HepG2 (cell line): ENCODE results near the gene MED20. TPM values are rescaled to one million over a fixed set of nuclear protein-coding genes. Genes with fewer than 3 reads are reported as not detected.
A peak's percentile ranks its signal among the peaks of the same experiment; 100 is the strongest.

Source experiments
- CBX1 ChIP-seq: IDR thresholded peaks from one replicate; pipeline ENCODE4 v1.6.1; 2016; ENCODE audit warnings: antibody characterized with exemption, low read depth
- GZF1 ChIP-seq: sonication (generic); formaldehyde crosslinking; IDR thresholded peaks from 2 replicates; pipeline ENCODE4 v1.5.1; 2020; ENCODE audit warnings: mild to moderate bottlenecking, missing genetic modification reagents
- RARG ChIP-seq: sonication (generic); formaldehyde crosslinking; IDR thresholded peaks from 2 replicates; pipeline ENCODE4 v1.4.0; 2020; ENCODE audit warnings: low read depth, mild to moderate bottlenecking, missing genetic modification reagents
- THAP11 ChIP-seq: IDR thresholded peaks from 2 replicates; pipeline ENCODE4 v1.6.1; 2016; ENCODE audit warnings: missing biosample characterization, missing genetic modification reagents
- YY1 ChIP-seq: IDR thresholded peaks from 2 replicates; pipeline ENCODE4 v1.6.1; 2011; ENCODE audit warnings: low read length, low read depth, moderate library complexity, mild to moderate bottlenecking; ENCODE audit not compliant: insufficient read depth, insufficient replicate concordance
- ZBTB21 ChIP-seq: sonication (generic); formaldehyde crosslinking; IDR thresholded peaks from 2 replicates; pipeline ENCODE4 v1.4.0; 2020; ENCODE audit warnings: missing genetic modification reagents
- ZBTB7B ChIP-seq: sonication (generic); formaldehyde crosslinking; IDR thresholded peaks from 2 replicates; pipeline ENCODE4 v1.4.0; 2020; ENCODE audit warnings: missing genetic modification reagents
- ZNF562 ChIP-seq: sonication (generic); formaldehyde crosslinking; IDR thresholded peaks from 2 replicates; pipeline ENCODE4 v1.8.0; 2022; ENCODE audit warnings: missing genetic modification reagents, borderline replicate concordance
- ZNF564 ChIP-seq: sonication (generic); formaldehyde crosslinking; IDR thresholded peaks from 2 replicates; pipeline ENCODE4 v1.8.1; 2023; ENCODE audit warnings: mild to moderate bottlenecking, missing genetic modification reagents
- ZNF703 ChIP-seq: sonication (generic); formaldehyde crosslinking; IDR thresholded peaks from 2 replicates; pipeline ENCODE4 v1.5.1; 2020; ENCODE audit warnings: missing genetic modification reagents, mild to moderate bottlenecking, moderate library complexity, borderline replicate concordance
- ZNF878 ChIP-seq: sonication (generic); formaldehyde crosslinking; IDR thresholded peaks from 2 replicates; pipeline ENCODE4 v1.8.1; 2023; ENCODE audit warnings: mild to moderate bottlenecking, missing genetic modification reagents, moderate library complexity
- polyA plus RNA-seq, 8 experiments: library from polyadenylated mRNA; depleted of rRNA in 3 of 8; stranded (reverse) in 7 of 8; unstranded in 1 of 8; fragments of >200 nt; fragmentation: Illumina TruSeq in 4 of 8; extraction: Trizol in 4 of 8; gene quantifications; 2 replicates each; pipeline versions ENCODE4 v1.2.1 to v1.2.3, GENCODE V29; 2011 to 2016; ENCODE audit warnings: low read depth in 4 of 8, missing spikeins in 1 of 8, mixed read lengths in 1 of 8; ENCODE audit not compliant: insufficient read depth in 1 of 8
- total RNA-seq, 5 experiments: library from RNA; depleted of rRNA; stranded (reverse); fragments of >200 nt; fragmentation: Illumina TruSeq; extraction: Trizol; gene quantifications; 2 replicates each; pipeline ENCODE4 v1.2.3, GENCODE V29; 2016; ENCODE audit warnings: low read depth in 1 of 5
- TF ChIP-seq, protein P1 (sequence below), 2 experiments: fragments of 450-650 bp in 1 of 2; sonication (generic) in 1 of 2; formaldehyde crosslinking in 1 of 2; IDR thresholded peaks; 2 replicates each; pipeline versions ENCODE4 v1.6.1 to v1.8.0; 2016 to 2022; ENCODE audit warnings: antibody characterized with exemption in 1 of 2, mild to moderate bottlenecking in 1 of 2, missing genetic modification reagents in 1 of 2
- TF ChIP-seq, protein P2 (sequence below): IDR thresholded peaks from 2 replicates; pipeline ENCODE4 v1.6.1; 2016; ENCODE audit warnings: control low read depth
- TF ChIP-seq, protein P3 (sequence below): IDR thresholded peaks from 2 replicates; pipeline ENCODE4 v1.6.1; 2018; ENCODE audit warnings: missing genetic modification reagents

Gene MED20
- total and polyA plus RNA-seq, 2 of the 13 experiments (the other 11 are each of a cell fraction or from before 2014, with no cell fraction given), result 28.1 to 41.1 TPM

DNA sequence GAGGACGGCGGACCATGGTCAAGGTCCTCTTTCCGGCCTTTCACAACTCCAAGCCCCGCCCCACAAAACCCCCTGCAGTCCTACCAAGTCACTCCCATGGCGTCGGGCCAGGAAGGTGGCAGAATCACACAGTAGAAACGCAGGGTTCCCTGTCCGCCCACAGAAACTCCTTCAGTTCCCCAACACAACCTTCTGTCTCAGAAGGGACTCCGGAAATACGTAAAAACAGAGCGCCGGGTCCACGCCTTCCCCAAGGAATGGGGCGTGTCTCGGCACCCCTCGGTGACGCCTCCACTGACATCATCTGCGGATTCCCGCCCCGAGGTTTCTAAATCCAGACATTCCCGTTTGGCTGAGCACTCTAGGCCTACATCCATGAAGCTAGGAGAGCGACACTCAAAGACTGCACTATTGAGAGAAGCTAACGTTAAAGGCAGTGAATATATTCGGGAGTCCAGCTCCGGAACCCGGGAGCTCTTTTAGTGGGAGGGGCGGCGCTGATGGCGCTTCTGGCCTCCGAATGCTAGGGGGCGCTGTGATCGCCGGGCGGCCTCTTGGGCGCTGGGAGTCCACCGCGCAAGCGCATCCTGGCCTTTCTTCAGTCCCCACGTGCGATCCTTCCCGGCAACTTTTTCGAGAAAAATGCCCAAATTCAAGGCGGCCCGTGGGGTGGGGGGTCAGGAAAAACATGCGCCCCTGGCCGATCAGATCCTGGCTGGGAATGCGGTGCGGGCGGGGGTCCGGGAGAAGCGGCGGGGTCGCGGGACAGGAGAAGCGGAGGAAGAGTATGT, at the start of gene MED20, which contains the start of gene BYSL (continued):
- TF ChIP-seq, protein P1, sequence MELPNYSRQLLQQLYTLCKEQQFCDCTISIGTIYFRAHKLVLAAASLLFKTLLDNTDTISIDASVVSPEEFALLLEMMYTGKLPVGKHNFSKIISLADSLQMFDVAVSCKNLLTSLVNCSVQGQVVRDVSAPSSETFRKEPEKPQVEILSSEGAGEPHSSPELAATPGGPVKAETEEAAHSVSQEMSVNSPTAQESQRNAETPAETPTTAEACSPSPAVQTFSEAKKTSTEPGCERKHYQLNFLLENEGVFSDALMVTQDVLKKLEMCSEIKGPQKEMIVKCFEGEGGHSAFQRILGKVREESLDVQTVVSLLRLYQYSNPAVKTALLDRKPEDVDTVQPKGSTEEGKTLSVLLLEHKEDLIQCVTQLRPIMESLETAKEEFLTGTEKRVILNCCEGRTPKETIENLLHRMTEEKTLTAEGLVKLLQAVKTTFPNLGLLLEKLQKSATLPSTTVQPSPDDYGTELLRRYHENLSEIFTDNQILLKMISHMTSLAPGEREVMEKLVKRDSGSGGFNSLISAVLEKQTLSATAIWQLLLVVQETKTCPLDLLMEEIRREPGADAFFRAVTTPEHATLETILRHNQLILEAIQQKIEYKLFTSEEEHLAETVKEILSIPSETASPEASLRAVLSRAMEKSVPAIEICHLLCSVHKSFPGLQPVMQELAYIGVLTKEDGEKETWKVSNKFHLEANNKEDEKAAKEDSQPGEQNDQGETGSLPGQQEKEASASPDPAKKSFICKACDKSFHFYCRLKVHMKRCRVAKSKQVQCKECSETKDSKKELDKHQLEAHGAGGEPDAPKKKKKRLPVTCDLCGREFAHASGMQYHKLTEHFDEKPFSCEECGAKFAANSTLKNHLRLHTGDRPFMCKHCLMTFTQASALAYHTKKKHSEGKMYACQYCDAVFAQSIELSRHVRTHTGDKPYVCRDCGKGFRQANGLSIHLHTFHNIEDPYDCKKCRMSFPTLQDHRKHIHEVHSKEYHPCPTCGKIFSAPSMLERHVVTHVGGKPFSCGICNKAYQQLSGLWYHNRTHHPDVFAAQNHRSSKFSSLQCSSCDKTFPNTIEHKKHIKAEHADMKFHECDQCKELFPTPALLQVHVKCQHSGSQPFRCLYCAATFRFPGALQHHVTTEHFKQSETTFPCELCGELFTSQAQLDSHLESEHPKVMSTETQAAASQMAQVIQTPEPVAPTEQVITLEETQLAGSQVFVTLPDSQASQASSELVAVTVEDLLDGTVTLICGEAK (IDR thresholded peaks at IDR 0.05), result peak; percentile 47; the same call in 1 of the 2 replicates
- TF ChIP-seq, protein P1 (CRISPR knock-in tag; IDR thresholded peaks at IDR 0.05), result peak; percentile 67; the same call in 1 of the 2 replicates
- TF ChIP-seq ZBTB21 (CRISPR knock-in tag) (peak; percentile 82), THAP11 (CRISPR knock-in tag) (peak; percentile 95), GZF1 (CRISPR knock-in tag) (no peak), ZNF878 (CRISPR knock-in tag) (peak; percentile 77), RARG (CRISPR knock-in tag) (no peak), YY1 (peak; percentile 41), ZNF564 (CRISPR knock-in tag) (no peak; the same call in 1 of the 2 replicates), ZNF703 (0 out of 2 replicates have a peak, but pooled peaks have one; percentile 39), ZBTB7B (CRISPR knock-in tag) (no peak), ZNF562 (CRISPR knock-in tag) (no peak), CBX1 (no peak)
- TF ChIP-seq, protein P2, sequence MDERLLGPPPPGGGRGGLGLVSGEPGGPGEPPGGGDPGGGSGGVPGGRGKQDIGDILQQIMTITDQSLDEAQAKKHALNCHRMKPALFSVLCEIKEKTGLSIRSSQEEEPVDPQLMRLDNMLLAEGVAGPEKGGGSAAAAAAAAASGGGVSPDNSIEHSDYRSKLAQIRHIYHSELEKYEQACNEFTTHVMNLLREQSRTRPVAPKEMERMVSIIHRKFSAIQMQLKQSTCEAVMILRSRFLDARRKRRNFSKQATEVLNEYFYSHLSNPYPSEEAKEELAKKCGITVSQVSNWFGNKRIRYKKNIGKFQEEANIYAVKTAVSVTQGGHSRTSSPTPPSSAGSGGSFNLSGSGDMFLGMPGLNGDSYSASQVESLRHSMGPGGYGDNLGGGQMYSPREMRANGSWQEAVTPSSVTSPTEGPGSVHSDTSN (CRISPR knock-in tag), result no peak
- TF ChIP-seq, protein P3, sequence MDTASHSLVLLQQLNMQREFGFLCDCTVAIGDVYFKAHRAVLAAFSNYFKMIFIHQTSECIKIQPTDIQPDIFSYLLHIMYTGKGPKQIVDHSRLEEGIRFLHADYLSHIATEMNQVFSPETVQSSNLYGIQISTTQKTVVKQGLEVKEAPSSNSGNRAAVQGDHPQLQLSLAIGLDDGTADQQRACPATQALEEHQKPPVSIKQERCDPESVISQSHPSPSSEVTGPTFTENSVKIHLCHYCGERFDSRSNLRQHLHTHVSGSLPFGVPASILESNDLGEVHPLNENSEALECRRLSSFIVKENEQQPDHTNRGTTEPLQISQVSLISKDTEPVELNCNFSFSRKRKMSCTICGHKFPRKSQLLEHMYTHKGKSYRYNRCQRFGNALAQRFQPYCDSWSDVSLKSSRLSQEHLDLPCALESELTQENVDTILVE (CRISPR knock-in tag), result peak; percentile 89; the same call in 1 of the 2 replicates
